ENCODE measurements around the gene MIF. TPM values are rescaled to one million over a fixed set of nuclear protein-coding genes. Genes with fewer than 3 reads are reported as not detected.

MIF gene
- total RNA-seq, 1 experiment from 2014 or later: 762 TPM

- peak overlapping the region; percentile 94 for H3K4me3 Mint-ChIP-seq (ENCODE audit: unreplicated experiment)
- H3K9me3 Mint-ChIP-seq (ENCODE audit: unreplicated experiment): peaks cover 17% of the 10 kb centered on the region
- no peaks in the 10 kb centered on the region for H3K27me3 Mint-ChIP-seq (ENCODE audit: insufficient read depth, unreplicated experiment)
- peaks cover 12% of the 10 kb centered on the region for H3K36me3 ChIP-seq (ENCODE audit: control insufficient read depth, insufficient read depth, low read length)
- intact Hi-C loops (cut with micrococcal nuclease; ENCODE audit: unreplicated experiment): loop anchor here (2.0 kb wide), 1 partner anchor 43 kb away; no protein-coding TSS in a partner anchor
- peaks cover 19% of the 10 kb centered on the region for H3K4me1 ChIP-seq
- CTCF ChIA-PET: no interaction called here
- no peak for TF ChIP-seq CTCF (IDR thresholded peaks at IDR 0.05; ENCODE audit: insufficient read depth in 1 of 2, low read depth in 1 of 2, low read length in 1 of 2, severe bottlenecking in 1 of 2, unreplicated experiment in 1 of 2)
- no peaks in the 10 kb centered on the region for H3K27me3 ChIP-seq (replicated peaks; ENCODE audit: control insufficient read depth, insufficient read depth, low read length)
- H3K36me3 Mint-ChIP-seq (ENCODE audit: insufficient read depth, unreplicated experiment): peaks cover 50% of the 10 kb centered on the region
- no TSS peak for BruUV-seq (replicated peaks)
- H3K9me3 ChIP-seq: 0 out of 2 replicates have a peak, but pooled peaks cover 3% of the 10 kb centered on the region
- peak overlapping the region; percentile 84 for H3K4me3 ChIP-seq (ENCODE audit: low read depth, low read length)
- POLR2A ChIA-PET: interaction anchor here (1.0 kb wide), 1 partner anchor 18 kb away, joined by 3 read pairs; no protein-coding TSS in a partner anchor
- peaks cover 13% of the 10 kb centered on the region for H3K4me1 Mint-ChIP-seq (ENCODE audit: low read depth, unreplicated experiment)
- DNase-seq: no peak
- peak overlapping the region; percentile 98 for H3K27ac Mint-ChIP-seq (ENCODE audit: unreplicated experiment)
Observed at GRCh38 chr22:23895599-23896144, 1.5 kb downstream of the MIF start.

- TF ChIP-seq CTCF (IDR thresholded peaks at IDR 0.05; ENCODE audit: insufficient read depth in 1 of 2, low read depth in 1 of 2, low read length in 1 of 2, severe bottlenecking in 1 of 2, unreplicated experiment in 1 of 2): no peak
- no peak for DNase-seq
- CTCF ChIA-PET: no interaction called here
- intact Hi-C loops (cut with micrococcal nuclease; ENCODE audit: unreplicated experiment): no loop called here
- POLR2A ChIA-PET: interaction anchor here (1.0 kb wide), 1 partner anchor 18 kb away, joined by 3 read pairs; no protein-coding TSS in a partner anchor
- Histone ChIP-seq H3K9me3 (0 out of 2 replicates have a peak, but pooled peaks cover 3% of the 10 kb centered on the region), H3K4me1 (peaks cover 19% of the 10 kb centered on the region), H3K4me3 (ENCODE audit: low read depth, low read length) (no peak overlapping the region; the same call in 1 of the 2 replicates), H3K36me3 (ENCODE audit: control insufficient read depth, insufficient read depth, low read length) (peaks cover 12% of the 10 kb centered on the region), H3K27me3 (replicated peaks; ENCODE audit: control insufficient read depth, insufficient read depth, low read length) (no peaks in the 10 kb centered on the region)
- no peak overlapping the region for H3K27ac Mint-ChIP-seq (ENCODE audit: unreplicated experiment)
- H3K36me3 Mint-ChIP-seq (ENCODE audit: insufficient read depth, unreplicated experiment): peaks cover 50% of the 10 kb centered on the region
- H3K9me3 Mint-ChIP-seq (ENCODE audit: unreplicated experiment): peaks cover 21% of the 10 kb centered on the region
- BruUV-seq (replicated peaks): no TSS peak
- no peaks in the 10 kb centered on the region for H3K27me3 Mint-ChIP-seq (ENCODE audit: insufficient read depth, unreplicated experiment)
- H3K4me3 Mint-ChIP-seq (ENCODE audit: unreplicated experiment): peak overlapping the region; percentile 94
- H3K4me1 Mint-ChIP-seq (ENCODE audit: low read depth, unreplicated experiment): peaks cover 13% of the 10 kb centered on the region
Observed at GRCh38 chr22:23896166-23896522, 2.0 kb downstream of the MIF start.

GRCh38 chr22:23896523-23897186 is 2.5 kb downstream of the MIF start:
- H3K27ac Mint-ChIP-seq (ENCODE audit: unreplicated experiment): no peak overlapping the region

More at GRCh38 chr22:23896523-23897186, 2.5 kb downstream of the MIF start:
- ChIA-PET CTCF (no interaction called here), POLR2A (interaction anchor here (0.6 to 1.0 kb wide), 2 partner anchors 17 to 24 kb away, joined by 3 to 5 read pairs; no protein-coding TSS in a partner anchor)
- Histone ChIP-seq H3K4me1 (peaks cover 19% of the 10 kb centered on the region), H3K9me3 (0 out of 2 replicates have a peak, but pooled peaks cover 3% of the 10 kb centered on the region), H3K36me3 (ENCODE audit: control insufficient read depth, insufficient read depth, low read length) (peaks cover 12% of the 10 kb centered on the region), H3K4me3 (ENCODE audit: low read depth, low read length) (no peak overlapping the region), H3K27me3 (replicated peaks; ENCODE audit: control insufficient read depth, insufficient read depth, low read length) (no peaks in the 10 kb centered on the region)
- Mint-ChIP-seq H3K36me3 (ENCODE audit: insufficient read depth, unreplicated experiment) (peaks cover 50% of the 10 kb centered on the region), H3K9me3 (ENCODE audit: unreplicated experiment) (peaks cover 22% of the 10 kb centered on the region), H3K27me3 (ENCODE audit: insufficient read depth, unreplicated experiment) (no peaks in the 10 kb centered on the region), H3K4me3 (ENCODE audit: unreplicated experiment) (peak overlapping the region; percentile 94), H3K4me1 (ENCODE audit: low read depth, unreplicated experiment) (peaks cover 13% of the 10 kb centered on the region)
- intact Hi-C loops (cut with micrococcal nuclease; ENCODE audit: unreplicated experiment): no loop called here
- BruUV-seq (replicated peaks): no TSS peak
- TF ChIP-seq CTCF (IDR thresholded peaks at IDR 0.05; ENCODE audit: insufficient read depth in 1 of 2, low read depth in 1 of 2, low read length in 1 of 2, severe bottlenecking in 1 of 2, unreplicated experiment in 1 of 2): no peak
- DNase-seq: no peak

All from Caco-2 (cell line).